HPDE6-E6E7 (cell line): ENCODE data around the gene WEE1.
"Not testable (repeated sequence)": the region's sequence is repeated elsewhere in the genome, so short reads cannot be mapped to it uniquely, and the experiment has no call there.

Source experiments
- DNase-seq: peaks from one replicate; pipeline ENCODE4 v3.0.0; 2011; ENCODE audit warnings: missing footprints; ENCODE audit errors: extremely low spot score

Gene WEE1

DNA sequence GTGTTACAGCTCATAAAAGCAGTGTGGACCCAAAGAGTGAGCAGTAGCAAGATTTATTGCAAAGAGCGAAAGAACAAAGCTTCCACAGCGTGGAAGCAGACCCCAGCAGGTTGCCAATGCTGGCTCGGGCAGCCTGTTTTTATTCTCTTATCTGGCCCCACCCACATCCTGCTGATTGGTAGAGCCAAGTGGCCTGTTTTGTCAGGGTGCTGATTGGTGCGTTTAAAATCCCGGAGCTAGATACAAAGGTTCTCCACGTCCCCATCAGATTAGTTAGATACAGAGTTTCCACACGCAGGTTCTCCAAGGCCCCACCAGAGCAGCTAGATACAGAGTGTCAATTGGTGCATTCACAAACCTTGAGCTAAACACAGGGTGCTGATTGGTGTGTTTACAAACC, 48.9 kb downstream of the WEE1 start:
- not testable (repeated sequence) for DNase-seq

GRCh38 chr11:9623053-9623452, 49.6 kb downstream of the WEE1 start:
- DNase-seq, result not testable (repeated sequence)

- no peak for DNase-seq
Observed at GRCh38 chr11:9624448-9624847, 51.0 kb downstream of the WEE1 start.

GRCh38 chr11:9625162-9625561, 51.7 kb downstream of the WEE1 start:
- no peak for DNase-seq

DNA sequence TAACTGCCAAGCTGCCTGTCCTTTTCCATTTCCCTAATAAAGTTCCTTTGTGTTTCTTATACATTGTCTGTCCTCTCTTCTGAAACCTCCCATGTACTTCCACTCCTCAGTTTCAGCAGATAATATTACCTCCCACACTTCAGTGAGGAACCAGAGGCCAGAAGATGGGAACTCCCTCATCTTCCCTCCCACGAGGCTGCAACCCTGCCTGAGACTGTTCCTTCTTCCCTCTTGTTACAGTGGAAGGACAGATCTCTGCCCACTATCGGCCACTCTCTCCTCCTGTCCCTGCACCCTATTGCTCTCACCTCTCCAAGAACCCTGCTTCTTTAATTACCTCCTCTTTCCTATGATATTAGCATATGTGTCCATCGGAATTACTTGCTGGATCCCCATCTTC, 52.3 kb downstream of the WEE1 start:
- no peak for DNase-seq

DNA sequence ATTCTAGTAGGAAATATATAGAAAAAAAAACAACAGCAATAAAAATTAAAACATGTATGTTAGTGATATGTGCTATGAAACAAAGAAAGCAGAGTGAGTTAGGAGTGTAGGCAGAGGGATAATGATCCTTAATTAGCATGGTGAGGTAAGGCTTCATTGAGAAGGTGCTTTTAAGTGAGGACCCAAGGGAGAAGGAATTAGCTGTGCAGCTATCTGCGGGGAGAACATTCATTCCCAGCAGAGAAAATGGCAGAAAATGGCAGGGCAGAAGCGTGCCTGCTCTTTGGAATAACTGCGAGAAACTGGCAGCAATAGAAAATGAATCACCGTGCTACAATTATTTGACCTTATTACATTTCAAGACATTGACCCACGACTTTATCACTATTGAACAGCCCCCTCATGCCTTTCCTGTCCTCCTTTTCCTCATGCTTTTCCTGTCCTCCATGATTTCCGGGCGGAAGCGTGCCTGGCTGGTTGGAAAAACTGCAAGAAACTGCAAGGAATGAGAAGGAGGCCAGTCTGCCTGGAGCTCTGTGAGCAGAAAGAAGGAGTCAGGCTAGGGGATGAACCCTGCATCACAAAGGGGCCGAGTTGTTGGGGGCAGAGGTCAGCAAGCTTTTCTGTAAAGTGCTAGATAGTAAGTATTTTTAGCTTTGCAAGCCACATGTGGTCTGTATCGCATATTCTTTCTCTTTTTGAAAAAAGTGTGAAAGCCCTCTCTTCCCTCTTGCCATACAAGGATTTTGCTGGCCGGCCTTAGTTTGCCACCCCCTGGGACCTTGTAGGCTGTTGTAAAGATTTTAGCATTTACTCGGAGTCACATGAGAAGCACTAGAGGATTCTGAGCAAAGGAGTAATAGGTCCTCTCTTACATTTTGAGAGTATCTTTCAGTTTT, 53.3 kb downstream of the WEE1 start:
- DNase-seq, result no peak

- DNase-seq, result no peak
Observed at GRCh38 chr11:9629064-9629463, 55.6 kb downstream of the WEE1 start.

GRCh38 chr11:9633679-9634078, 60.2 kb downstream of the WEE1 start:
- DNase-seq, result no peak

GRCh38 chr11:9636691-9637090, 63.2 kb downstream of the WEE1 start:
- no peak for DNase-seq

DNA sequence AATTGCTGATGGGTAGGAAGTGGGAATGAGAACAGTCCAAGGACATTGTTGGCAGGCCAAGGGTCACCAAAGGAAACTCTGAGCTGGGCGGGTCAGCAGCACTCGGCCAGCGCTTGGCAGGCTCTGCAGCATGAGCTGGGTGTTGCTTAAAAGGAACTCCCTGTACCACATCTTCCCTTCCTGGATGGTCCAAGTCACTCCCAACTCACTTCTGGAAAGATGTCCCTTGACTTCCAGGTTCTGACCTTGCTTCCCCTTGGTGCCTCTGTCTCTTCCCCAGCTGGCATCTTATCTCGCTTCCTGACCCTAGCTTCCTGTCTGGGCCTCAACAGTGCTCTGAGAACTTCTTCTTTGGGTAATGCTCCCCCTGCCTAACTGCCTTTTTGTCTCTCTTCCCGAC, 65.6 kb downstream of the WEE1 start:
- DNase-seq, result no peak
